Superior temporal gyrus (tissue), 1 donor: ENCODE data around the gene PSD2.
A peak's percentile ranks its signal among the peaks of the same experiment; 100 is the strongest.

Experiments
- DNase-seq: peaks from one replicate; pipeline ENCODE4 v3.0.0-alpha.2; 2016; ENCODE audit errors: extremely low spot score

PSD2 gene

GRCh38 chr5:139836469-139837208 is 41.0 kb downstream of the PSD2 start:
- no peak for DNase-seq

- DNase-seq = no peak
Observed at GRCh38 chr5:139837711-139838380, 42.2 kb downstream of the PSD2 start.

- DNase-seq = no peak
Observed at GRCh38 chr5:139838381-139839197, 43.0 kb downstream of the PSD2 start.

GRCh38 chr5:139839232-139839815 is 43.7 kb downstream of the PSD2 start:
- DNase-seq = no peak

GRCh38 chr5:139839918-139840317 is 44.3 kb downstream of the PSD2 start:
- DNase-seq = no peak

- DNase-seq = no peak
Observed at GRCh38 chr5:139841549-139841948, 45.9 kb downstream of the PSD2 start.

GRCh38 chr5:139842321-139842720 is 46.7 kb downstream of the PSD2 start:
- no peak for DNase-seq

- no peak for DNase-seq
Observed at GRCh38 chr5:139843991-139844390, 48.4 kb downstream of the PSD2 start.

- DNase-seq = peak; percentile 90
Observed at GRCh38 chr5:139844472-139845145, 49.0 kb downstream of the PSD2 start.

- DNase-seq = no peak
Observed at GRCh38 chr5:139845846-139846681, 50.5 kb downstream of the PSD2 start.

- DNase-seq = no peak
Observed at GRCh38 chr5:139847091-139847490, 51.5 kb downstream of the PSD2 start.

- peak; percentile 63 for DNase-seq
Observed at GRCh38 chr5:139847790-139848507, 52.3 kb downstream of the PSD2 start.

GRCh38 chr5:139848508-139849100 is 53.0 kb downstream of the PSD2 start:
- no peak for DNase-seq

GRCh38 chr5:139849501-139849900 is 53.9 kb downstream of the PSD2 start:
- no peak for DNase-seq

GRCh38 chr5:139849942-139850341 is 54.3 kb downstream of the PSD2 start:
- DNase-seq = no peak

- DNase-seq = no peak
Observed at GRCh38 chr5:139850423-139851016, 54.9 kb downstream of the PSD2 start.

GRCh38 chr5:139851558-139851957 is 56.0 kb downstream of the PSD2 start:
- DNase-seq = no peak

GRCh38 chr5:139852696-139853095 is 57.1 kb downstream of the PSD2 start:
- DNase-seq = no peak

GRCh38 chr5:139854029-139854605 is 58.5 kb downstream of the PSD2 start:
- no peak for DNase-seq
